CD14-positive monocyte (primary cell): ENCODE measurements around the gene CTNNA3. TPM values are rescaled to one million over a fixed set of nuclear protein-coding genes. Genes with fewer than 3 reads are reported as not detected.

Source experiments
- DNase-seq, 3 donors: peaks; one replicate each; pipeline ENCODE4 v3.0.0-alpha.2; 2011 to 2022
- H2AFZ ChIP-seq: 2 replicates; pipeline ENCODE4 v1.6.0; 2012; ENCODE audit warnings: mild to moderate bottlenecking, low read depth, low read length, inconsistent platforms; ENCODE audit not compliant: insufficient read depth, poor library complexity, severe bottlenecking
- H3K27ac ChIP-seq, 2 donors: 1 replicate in 1 of 2; 2 replicates in 1 of 2; pipeline ENCODE4 v1.5.1; 2012 to 2013; ENCODE audit warnings: low read length in 2 of 2, control low read depth in 1 of 2, inconsistent platforms in 1 of 2, low read depth in 1 of 2, mild to moderate bottlenecking in 1 of 2
- H3K27me3 ChIP-seq, 2 donors: one replicate each; pipeline versions ENCODE4 v1.6.0 to v1.6.1; 2011 to 2013; ENCODE audit warnings: low read length in 2 of 2; ENCODE audit not compliant: control insufficient read depth in 2 of 2, insufficient read depth in 2 of 2
- H3K36me3 ChIP-seq, 2 donors: replicated peaks in 1 of 2; 1 replicate in 1 of 2; 2 replicates in 1 of 2; pipeline versions ENCODE4 v1.5.1 to v1.6.1; 2012 to 2013; ENCODE audit warnings: low read length in 2 of 2, control low read depth in 1 of 2, inconsistent platforms in 1 of 2, mild to moderate bottlenecking in 1 of 2; ENCODE audit not compliant: insufficient read depth in 2 of 2, control insufficient read depth in 1 of 2
- H3K4me1 ChIP-seq, 2 donors: 1 replicate in 1 of 2; 2 replicates in 1 of 2; pipeline versions ENCODE4 v1.5.1 to v1.6.1; 2012 to 2013; ENCODE audit warnings: low read length in 2 of 2, control low read depth in 1 of 2, inconsistent platforms in 1 of 2, mild to moderate bottlenecking in 1 of 2, moderate library complexity in 1 of 2; ENCODE audit not compliant: insufficient read depth in 2 of 2, control insufficient read depth in 1 of 2
- H3K4me2 ChIP-seq: replicated peaks from 2 replicates; pipeline ENCODE3; 2012; ENCODE audit warnings: low read length, moderate library complexity, mild to moderate bottlenecking; ENCODE audit not compliant: poor library complexity, severe bottlenecking; ENCODE audit errors: extremely low read depth
- H3K4me3 ChIP-seq, 3 experiments: fragments of 200-600 bp in 1 of 3; sonication (generic) in 1 of 3; replicated peaks in 1 of 3; 1 replicate in 2 of 3; 2 replicates in 1 of 3; pipeline ENCODE4 v1.5.1; 2011 to 2013; ENCODE audit warnings: low read length in 3 of 3, mild to moderate bottlenecking in 3 of 3, control low read depth in 2 of 3, low read depth in 2 of 3, inconsistent platforms in 1 of 3, moderate library complexity in 1 of 3
- H3K79me2 ChIP-seq: 2 replicates; pipeline ENCODE4 v1.6.0; 2012; ENCODE audit warnings: mild to moderate bottlenecking, control low read depth, inconsistent platforms, low read length, moderate library complexity; ENCODE audit not compliant: insufficient read depth
- H3K9ac ChIP-seq: 2 replicates; pipeline ENCODE4 v1.6.0; 2017; ENCODE audit warnings: low read length, mild to moderate bottlenecking; ENCODE audit not compliant: insufficient read depth, poor library complexity, severe bottlenecking
- H3K9me3 ChIP-seq, 2 donors: replicated peaks in 1 of 2; 1 replicate in 1 of 2; 2 replicates in 1 of 2; pipeline versions ENCODE4 v1.5.1 to v1.6.1; 2012 to 2013; ENCODE audit warnings: low read length in 2 of 2, control low read depth in 1 of 2; ENCODE audit not compliant: control insufficient read depth in 1 of 2, insufficient read depth in 1 of 2
- H4K20me1 ChIP-seq: 2 replicates; pipeline ENCODE4 v1.6.0; 2012; ENCODE audit warnings: mild to moderate bottlenecking, low read length, control low read depth, moderate library complexity; ENCODE audit not compliant: insufficient read depth
- H3K27ac Mint-ChIP-seq, 7 donors: one replicate each; pipeline ENCODE4 v1.8.0; 2020; ENCODE audit warnings: mild to moderate bottlenecking in 7 of 7, mixed read lengths in 7 of 7, moderate library complexity in 6 of 7, inconsistent platforms in 2 of 7
- H3K27me3 Mint-ChIP-seq, 3 donors: one replicate each; pipeline ENCODE4 v1.8.0; 2021 to 2022; ENCODE audit warnings: low read depth in 3 of 3, mild to moderate bottlenecking in 3 of 3, mixed read lengths in 3 of 3, moderate library complexity in 3 of 3, inconsistent platforms in 1 of 3
- H3K36me3 Mint-ChIP-seq, 2 donors: one replicate each; pipeline ENCODE4 v1.8.0; 2020; ENCODE audit warnings: mixed read lengths in 2 of 2, inconsistent platforms in 1 of 2, mild to moderate bottlenecking in 1 of 2
- H3K4me1 Mint-ChIP-seq: one replicate; pipeline ENCODE4 v1.8.0; 2020; ENCODE audit warnings: mild to moderate bottlenecking, mixed read lengths
- H3K4me3 Mint-ChIP-seq, 2 donors: one replicate each; pipeline ENCODE4 v1.8.0; 2020; ENCODE audit warnings: mild to moderate bottlenecking in 2 of 2, mixed read lengths in 2 of 2, moderate library complexity in 1 of 2
- H3K9me3 Mint-ChIP-seq, 7 donors: one replicate each; pipeline ENCODE4 v1.8.0; 2020 to 2022; ENCODE audit warnings: mixed read lengths in 7 of 7, mild to moderate bottlenecking in 6 of 7, moderate library complexity in 6 of 7, inconsistent platforms in 2 of 7
- WGBS: methylation state at CpG from one replicate; pipeline ENCODE4 v1.1.5; 2013; ENCODE audit warnings: missing lambda C conversion rate; ENCODE audit not compliant: insufficient coverage; 5-methylcytosine and 5-hydroxymethylcytosine counted together
- intact Hi-C, 2 donors: fragments of 100-400 bp; cut with micrococcal nuclease; formaldehyde crosslinking; loops; one replicate each; pipeline versions ENCODE4 v1.15.0 to v1.15.1; 2023
- polyA plus RNA-seq, 3 donors: library from polyadenylated mRNA; depleted of rRNA in 1 of 3; unstranded in 2 of 3; stranded (reverse) in 1 of 3; fragments of 300-500 nt in 2 of 3; fragments of >200 nt in 1 of 3; fragmentation: Illumina TruSeq in 2 of 3; gene quantifications; 1 replicate in 2 of 3; 2 replicates in 1 of 3; pipeline ENCODE4 v1.2.3, GENCODE V29; 2012 to 2021
- TF ChIP-seq, protein P1 (sequence below): fragments of 200-600 bp; IDR thresholded peaks from one replicate; pipeline ENCODE4 v1.8.0; 2022; ENCODE audit warnings: antibody characterized with exemption, mild to moderate bottlenecking

The CTNNA3 gene
- polyA plus RNA-seq, 3 donors = not detected

DNA sequence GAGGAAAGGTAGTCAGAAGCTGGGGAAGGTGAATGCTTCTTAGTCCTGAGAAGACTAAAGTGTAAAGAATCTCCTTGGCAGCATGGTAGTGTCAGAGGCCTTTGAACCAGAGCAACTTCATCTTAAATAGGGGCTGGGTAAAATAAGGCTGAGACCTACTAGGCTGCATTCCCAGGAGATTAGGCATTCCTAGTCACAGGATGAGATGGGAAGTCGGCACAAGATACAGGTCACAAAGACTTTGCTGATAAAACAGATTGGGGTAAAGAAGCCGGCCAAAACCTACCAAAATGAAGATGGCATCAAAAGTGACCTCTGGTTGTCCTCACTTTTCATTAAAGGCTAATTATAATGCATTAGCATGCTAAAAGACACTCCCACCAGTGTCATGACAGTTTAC, 418.6 kb downstream of the CTNNA3 start:
- Histone ChIP-seq H3K79me2 (no peaks in the 10 kb centered on the region), H3K9ac (no peak overlapping the region), H3K4me1 (no peaks in the 10 kb centered on the region), H3K4me3 (no peak overlapping the region), H3K27ac (no peak overlapping the region), H2AFZ (no peak overlapping the region), H4K20me1 (no peaks in the 10 kb centered on the region), H3K4me2 (no peak overlapping the region), H3K36me3 (no peaks in the 10 kb centered on the region), H3K27me3 (no peaks in the 10 kb centered on the region), H3K9me3 (no peaks in the 10 kb centered on the region)
- H3K4me1 Mint-ChIP-seq = no peaks in the 10 kb centered on the region
- no peak overlapping the region for H3K4me3 Mint-ChIP-seq
- TF ChIP-seq, protein P1, sequence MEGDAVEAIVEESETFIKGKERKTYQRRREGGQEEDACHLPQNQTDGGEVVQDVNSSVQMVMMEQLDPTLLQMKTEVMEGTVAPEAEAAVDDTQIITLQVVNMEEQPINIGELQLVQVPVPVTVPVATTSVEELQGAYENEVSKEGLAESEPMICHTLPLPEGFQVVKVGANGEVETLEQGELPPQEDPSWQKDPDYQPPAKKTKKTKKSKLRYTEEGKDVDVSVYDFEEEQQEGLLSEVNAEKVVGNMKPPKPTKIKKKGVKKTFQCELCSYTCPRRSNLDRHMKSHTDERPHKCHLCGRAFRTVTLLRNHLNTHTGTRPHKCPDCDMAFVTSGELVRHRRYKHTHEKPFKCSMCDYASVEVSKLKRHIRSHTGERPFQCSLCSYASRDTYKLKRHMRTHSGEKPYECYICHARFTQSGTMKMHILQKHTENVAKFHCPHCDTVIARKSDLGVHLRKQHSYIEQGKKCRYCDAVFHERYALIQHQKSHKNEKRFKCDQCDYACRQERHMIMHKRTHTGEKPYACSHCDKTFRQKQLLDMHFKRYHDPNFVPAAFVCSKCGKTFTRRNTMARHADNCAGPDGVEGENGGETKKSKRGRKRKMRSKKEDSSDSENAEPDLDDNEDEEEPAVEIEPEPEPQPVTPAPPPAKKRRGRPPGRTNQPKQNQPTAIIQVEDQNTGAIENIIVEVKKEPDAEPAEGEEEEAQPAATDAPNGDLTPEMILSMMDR = no peak
- no CpG with 5 or more reads among the region's 2 CpGs for WGBS
- no peak for DNase-seq
- H3K36me3 Mint-ChIP-seq = no peaks in the 10 kb centered on the region
- H3K9me3 Mint-ChIP-seq = peaks cover 0 to 3% (median 0%) of the 10 kb centered on the region in 7 donors
- no peak overlapping the region for H3K27ac Mint-ChIP-seq
- H3K27me3 Mint-ChIP-seq = no peaks in the 10 kb centered on the region
- intact Hi-C loops = no loop called here

DNA sequence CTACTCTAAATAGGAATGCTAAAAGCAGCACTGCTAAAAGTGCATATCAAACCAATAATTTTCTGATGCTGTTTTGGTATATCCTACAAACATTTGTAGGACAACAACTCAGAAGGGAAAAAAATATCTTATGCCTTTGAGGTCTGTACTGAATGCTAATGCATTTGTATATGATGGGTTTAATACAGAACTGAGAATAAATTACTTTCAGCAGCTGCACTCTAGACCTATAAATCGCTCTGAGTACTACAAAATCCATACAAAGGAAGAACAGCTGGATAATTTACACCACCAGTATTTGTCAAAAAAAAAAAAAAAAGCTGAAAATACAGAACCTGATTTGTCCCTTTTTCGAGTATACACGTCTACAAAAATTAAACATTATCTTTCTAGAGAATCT, 426.2 kb downstream of the CTNNA3 start:
- Histone ChIP-seq H3K9me3 (no peaks in the 10 kb centered on the region), H3K27me3 (no peaks in the 10 kb centered on the region), H3K4me1 (no peaks in the 10 kb centered on the region), H3K36me3 (no peaks in the 10 kb centered on the region), H3K9ac (no peak overlapping the region), H4K20me1 (no peaks in the 10 kb centered on the region), H3K79me2 (no peaks in the 10 kb centered on the region), H3K4me3 (no peak overlapping the region), H3K4me2 (no peak overlapping the region), H2AFZ (no peak overlapping the region), H3K27ac (no peak overlapping the region)
- no peak overlapping the region for H3K4me3 Mint-ChIP-seq
- TF ChIP-seq, protein P1 = no peak
- no peaks in the 10 kb centered on the region for H3K36me3 Mint-ChIP-seq
- intact Hi-C loops = no loop called here
- H3K27me3 Mint-ChIP-seq = no peaks in the 10 kb centered on the region
- no CpG with 5 or more reads among the region's 3 CpGs for WGBS
- peaks cover 0 to 3% (median 0%) of the 10 kb centered on the region in 7 donors for H3K9me3 Mint-ChIP-seq
- H3K4me1 Mint-ChIP-seq = no peaks in the 10 kb centered on the region
- no peak overlapping the region for H3K27ac Mint-ChIP-seq
- no peak for DNase-seq
